Activated T-helper 1 cell treated with Interleukin-2 at 50 U/mL for 16 hours (primary cell): Measurements from ENCODE around the gene CYP4B1.

Experiments
- DNase-seq: peaks from one replicate; pipeline ENCODE4 v3.0.0-alpha.2; 2020; ENCODE audit warnings: low read depth

Gene CYP4B1

DNA sequence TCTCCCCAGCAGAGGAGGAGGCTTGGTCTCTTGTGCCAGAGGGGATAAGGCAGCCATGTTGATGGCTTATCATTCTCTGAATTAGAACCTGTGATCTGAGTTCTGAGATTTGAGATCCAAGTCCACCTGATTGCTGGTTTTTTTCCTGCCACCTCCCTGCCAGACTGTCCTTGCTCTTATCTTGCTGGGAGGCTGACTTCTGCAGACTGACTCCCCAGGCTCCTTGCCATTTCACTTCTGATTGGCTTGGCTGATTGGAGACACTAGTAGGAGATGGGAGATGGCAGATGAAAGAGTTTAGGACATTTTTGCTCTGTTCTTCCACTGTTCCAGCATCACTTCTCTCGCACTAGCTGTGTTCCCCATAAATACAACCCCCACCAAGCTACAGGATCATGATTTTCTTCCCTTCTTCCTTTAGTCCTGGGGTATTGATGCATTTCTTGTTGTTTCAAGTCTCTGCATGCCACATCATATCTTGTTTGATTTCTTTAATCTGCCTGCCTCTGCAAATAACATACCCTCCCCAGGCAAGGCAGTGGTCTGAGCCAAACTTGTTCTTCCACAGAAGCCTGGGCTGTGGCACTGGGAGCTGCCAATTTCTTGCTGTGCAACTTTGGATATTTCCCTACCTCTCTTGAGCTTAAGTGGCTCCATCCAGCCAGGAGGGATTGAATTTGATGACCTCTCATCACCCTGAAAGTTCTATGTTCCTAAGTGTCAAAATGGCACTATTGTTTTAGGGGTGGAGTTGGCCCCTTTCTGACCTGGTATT, 963 bp upstream of the CYP4B1 start:
- no peak for DNase-seq

DNA sequence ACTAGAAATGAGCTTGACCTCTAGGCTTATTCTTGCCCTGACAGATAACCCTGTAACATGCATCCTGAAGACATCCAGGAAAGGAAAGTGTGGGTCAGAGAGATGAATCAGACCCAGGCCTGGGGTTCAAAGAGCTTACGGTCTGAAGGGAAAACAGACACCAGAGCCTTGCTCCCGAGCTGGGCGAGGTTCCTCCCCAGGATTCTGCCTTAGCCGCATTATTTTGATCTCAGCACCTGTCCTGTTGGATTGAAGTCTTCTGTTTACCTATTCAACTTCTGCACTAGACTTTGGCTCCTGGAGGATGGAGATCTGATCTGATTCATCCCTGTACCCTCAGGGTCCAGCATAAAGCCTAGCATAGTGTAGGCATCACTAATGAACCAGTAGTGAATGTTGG, 1.9 kb downstream of the CYP4B1 start:
- no peak for DNase-seq

DNA sequence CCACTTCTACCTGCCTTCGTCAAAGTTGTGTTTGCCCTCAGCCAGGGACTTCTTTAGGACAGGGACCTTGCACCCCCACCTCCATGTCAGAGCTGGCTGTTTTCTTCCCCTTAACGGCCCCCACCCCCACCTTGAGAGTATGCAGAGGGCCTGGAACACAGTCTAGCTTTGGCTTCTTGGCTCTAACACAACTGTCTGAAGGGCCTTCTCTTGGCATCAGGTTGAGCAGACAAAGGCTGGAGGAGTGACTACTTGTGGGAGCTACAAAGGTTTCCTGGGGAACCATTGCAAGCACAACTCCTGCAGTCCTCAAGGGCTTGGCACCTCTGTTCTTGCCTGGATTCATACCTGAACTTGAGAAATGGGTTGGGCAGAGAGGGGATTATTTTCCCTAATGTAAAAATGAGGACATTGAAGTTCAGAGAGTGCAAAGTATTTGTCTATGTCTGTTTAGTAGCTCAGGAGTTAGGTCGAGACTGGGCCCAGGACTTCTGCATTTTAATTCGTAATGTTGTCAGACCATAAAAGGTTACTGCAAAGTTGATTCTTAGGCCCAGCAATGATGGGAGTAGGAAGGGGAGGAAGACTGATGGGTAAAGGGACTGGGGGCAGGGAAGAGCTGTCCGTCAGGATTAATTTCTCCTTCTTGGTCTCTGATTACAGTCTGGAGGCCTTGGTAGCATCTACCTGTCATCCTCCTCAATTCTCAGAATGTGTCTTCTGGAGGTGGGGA, 2.6 kb downstream of the CYP4B1 start:
- DNase-seq = no peak

DNA sequence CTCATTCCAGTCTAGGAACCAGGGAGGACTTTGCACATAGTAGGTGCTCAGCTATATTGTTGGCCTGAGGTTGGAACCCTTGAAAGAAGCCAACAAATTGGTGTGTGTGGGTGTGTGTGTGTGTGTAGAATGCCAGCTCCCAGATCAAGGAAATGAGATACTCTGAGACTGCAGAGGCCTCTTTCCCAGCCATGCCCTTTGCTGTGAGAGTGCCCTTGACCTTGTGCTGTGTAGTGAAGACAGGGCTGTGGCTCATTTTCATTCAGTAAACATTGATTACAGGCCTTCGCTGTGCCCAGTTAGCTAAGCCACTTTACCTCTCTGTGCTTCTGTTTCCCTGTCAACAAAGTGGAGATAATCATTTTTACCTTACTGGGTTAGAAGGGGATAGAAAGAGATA, 3.2 kb downstream of the CYP4B1 start:
- DNase-seq = no peak

DNA sequence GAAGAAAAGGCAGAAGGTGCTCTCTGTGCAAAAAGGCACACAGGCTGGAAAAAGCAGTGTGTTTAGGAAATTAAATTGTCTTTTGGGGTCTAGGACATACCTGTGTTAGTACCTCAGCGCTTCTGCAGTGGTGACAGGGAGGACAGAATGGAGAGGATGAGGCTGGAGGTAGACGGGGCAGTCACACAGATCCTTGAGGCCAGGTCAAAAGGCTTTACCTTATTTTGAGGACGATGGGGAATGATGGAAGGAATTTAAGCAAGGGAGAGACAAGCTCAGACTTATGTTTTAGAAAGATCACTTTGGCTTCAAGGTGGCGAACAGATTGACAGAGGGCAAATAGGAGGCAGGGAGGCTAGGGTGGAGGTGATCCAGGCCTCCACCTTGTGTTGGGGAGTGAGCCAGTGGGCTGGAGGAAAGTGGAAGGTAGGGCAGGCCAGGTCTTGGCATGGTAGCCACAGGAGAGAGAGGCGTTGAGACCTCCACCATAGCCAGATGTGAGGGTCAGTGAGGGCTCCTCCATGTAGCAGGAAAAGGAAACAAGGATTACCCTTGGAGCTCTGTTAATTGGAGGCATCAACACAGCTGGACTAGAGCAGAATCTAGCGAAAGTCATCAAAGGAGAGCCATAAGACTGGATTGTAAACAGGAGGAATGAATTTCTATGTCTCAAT, 4.2 kb downstream of the CYP4B1 start:
- no peak for DNase-seq

DNA sequence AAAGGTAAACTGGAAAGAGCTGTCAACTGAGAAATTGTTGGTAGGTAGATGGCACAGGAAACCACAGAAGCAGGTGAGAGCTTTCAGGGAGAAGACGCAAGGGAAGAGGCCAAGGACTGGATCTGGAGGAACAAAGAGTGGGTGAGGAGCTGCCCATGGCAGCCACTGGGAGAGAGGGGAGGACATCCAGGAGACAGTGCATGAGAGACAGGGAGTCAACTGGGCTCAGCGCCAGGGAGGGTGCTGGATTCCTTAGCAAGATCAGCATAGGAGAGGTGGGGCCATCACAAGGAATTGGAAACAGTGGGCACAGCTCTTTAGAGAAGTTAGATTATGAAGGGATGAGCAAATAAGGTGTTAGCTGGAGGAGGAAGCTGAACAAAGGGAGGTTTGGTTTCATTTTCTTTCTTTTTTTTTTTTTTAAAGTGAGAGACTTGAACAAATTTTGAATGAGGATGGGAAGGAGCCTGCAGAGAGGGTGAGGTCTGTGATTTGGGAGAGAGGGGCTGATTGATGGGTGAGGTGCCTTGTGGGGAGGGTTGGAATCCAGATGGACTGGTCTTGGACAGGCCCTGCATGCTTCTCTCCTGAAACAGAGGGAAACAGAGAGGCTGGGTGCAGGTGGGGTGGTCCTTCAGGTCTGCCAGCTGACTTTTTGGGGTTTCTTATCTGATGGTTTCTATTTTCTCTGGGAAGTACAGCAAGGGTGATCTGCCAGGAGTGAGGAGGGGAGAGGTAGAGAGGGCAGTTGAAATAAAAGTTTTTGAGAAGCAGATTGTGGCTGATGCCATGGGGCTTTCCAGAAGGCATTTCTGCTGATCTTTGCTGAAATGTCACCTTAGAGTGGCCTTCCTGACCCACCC, 5.4 kb downstream of the CYP4B1 start:
- no peak for DNase-seq

DNA sequence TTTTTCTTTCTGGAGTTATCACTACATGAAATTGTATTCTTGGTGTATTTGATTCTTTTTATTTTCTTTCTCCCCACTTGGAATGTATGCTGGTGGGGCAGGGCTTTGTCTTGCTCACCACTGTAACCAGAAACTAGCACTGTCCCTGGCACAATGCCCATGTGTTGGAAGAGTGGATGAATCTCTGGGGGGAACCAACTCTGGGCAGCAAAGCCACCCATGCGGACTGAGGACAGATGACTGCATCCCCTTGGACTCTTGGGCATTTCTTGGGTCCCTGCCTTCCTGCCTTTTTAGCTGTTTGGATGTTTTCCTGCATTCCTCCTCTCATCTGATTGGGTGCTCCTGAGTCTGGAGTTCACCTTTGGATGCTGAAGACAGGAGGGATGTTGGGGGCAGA, 6.1 kb downstream of the CYP4B1 start:
- no peak for DNase-seq

DNA sequence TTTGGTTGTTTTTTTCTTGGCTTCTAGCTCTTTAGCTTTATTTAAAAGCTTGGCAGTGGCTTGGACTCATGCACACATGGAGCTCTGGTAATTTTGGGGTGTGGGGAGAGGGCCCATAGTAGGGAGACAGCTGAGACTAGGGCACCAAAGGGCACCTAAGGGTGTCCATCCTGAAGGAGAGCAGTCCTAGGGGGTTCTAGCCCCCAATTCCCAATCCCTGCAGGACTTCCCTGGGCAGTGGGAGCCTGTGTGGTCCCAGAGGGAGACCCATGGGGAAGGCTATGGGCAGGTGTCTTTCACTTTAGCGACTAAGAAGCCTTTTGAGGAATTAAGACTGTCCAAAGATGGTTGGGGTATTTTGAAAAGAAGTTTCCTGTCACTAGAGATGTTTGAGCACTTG, 6.9 kb downstream of the CYP4B1 start:
- no peak for DNase-seq

DNA sequence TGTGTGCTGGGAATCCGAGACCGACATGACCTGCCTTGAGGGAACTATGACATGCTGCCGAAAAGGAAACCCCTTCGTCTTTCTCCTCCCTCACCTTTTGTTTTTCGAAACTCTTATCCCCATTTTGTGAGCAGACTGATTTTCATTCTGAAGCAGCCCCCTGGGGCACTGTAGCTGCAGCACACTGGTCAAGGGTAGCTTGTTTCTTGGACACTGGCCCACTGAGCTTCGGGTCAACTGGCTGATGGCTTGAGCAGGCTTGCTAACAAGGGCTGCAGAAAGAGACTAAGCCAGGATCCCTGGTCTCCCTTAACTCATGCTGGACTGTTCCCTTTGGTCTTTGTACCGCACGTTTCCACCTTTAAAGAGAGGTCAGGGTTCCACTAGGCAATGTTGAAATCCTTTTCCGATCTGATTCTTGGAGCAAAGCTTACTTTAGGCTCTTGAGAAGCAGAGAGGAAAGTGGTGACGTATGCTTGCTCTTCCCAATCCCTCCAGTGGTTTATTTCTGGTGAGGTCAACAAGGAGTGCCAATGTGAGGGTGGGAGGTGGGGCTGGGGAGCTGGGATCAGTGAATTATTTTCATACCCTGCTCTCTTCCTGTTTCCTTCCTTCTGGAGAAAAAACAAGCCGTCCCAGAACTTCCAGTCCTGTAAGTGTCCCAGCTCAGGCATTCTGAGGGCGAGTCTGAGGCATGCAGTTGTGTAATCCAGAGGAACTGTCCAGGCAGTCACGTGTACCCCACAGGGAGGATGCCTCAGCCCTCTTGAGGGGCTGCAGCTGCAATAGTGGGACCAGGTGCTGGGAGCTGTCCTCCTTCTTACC, 7.6 kb downstream of the CYP4B1 start:
- no peak for DNase-seq

DNA sequence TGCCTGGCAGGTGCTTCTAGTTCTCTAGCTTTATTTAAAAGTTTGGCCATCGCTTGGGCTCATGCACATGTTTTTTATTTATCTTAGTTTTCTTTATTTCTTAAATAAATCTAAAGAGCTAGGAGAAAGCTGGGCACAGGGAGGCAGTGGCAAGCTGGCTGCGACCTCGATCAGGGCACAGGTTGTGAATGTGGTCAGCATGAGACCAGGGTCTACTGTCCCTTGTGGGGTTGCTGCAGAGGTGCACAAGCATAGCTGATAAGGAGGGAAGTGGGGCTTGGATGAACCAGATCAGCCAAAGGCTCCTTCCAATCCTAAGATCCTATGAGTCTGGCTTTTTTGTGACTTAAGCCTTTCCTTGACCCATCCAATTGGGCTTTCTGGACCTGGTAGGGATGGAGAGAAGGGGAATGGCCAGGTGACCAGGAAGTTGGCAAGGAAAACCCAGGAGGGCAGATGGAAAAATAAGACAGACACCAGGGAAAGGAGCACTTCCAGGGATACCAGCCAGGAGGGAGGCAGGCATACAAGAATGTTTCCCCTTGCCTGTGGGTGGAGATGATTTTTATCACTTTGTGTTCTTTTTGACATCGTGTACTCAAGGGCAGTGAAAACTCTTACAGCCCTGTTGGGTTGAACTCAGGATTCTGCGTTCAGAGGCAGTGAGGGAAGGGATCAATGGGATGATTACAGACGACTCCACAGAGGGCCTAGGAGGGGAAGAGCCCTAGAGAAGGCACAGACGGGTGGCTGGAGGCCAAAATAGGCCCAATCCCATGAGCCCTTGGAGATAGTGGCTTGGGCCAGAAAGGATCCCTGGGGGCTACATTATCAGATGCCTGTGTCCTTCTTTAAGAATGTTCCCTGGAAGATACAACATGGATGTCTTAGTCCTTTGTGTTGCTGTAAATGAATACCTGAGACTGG, 8.5 kb downstream of the CYP4B1 start:
- DNase-seq = no peak

DNA sequence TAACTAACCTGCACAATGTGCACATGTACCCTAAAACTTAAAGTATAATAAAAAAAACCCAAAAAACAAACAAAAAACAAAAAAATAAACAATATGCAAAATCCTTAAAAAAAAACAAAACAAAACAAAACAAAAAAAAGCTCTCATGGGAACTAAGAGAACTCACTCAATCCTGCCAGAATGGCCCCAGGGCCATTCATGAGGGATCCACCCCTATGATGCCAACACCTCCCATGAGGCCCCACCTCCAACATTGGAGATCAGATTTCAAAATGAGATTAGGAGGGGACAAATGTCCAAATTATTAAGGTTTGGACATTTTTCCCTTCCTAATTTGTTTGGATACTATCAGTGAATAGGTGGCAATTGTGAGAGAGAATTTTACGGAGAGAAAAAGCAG, 10.2 kb downstream of the CYP4B1 start:
- DNase-seq = no peak

DNA sequence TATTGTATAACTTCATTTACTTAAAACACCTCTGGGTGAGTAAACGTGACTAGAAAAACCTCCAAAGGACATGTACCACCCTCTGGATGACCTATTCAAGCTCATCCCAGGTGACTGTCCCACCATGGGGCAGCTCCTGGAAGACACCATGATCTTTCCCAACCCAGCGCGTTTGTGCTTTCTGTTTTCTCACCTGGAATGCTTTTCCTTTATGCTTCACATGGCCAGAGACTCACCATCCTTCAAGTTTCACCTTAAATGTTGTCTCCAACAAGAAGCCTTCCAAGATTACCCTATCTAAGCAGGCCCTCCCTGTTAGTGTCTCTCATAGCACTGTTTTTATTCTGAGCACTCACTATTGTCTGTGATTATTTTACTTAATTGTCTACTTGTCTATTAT, 11.1 kb downstream of the CYP4B1 start:
- no peak for DNase-seq

DNA sequence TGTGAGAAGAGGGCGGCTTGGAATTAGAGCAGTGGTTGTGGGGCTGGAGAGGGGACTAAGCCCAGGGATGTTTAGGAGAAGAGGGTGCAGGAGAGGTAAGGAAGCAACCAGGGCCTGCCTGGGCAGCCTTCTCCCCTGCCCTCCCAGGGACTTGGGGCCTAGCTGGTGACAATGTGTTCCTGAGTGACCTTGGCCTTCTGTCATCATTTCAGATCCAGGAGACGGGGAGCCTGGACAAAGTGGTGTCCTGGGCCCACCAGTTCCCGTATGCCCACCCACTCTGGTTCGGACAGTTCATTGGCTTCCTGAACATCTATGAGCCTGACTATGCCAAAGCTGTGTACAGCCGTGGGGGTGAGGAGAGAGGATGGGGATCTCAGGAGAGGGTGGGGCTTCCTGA, 11.8 kb downstream of the CYP4B1 start:
- DNase-seq = no peak

DNA sequence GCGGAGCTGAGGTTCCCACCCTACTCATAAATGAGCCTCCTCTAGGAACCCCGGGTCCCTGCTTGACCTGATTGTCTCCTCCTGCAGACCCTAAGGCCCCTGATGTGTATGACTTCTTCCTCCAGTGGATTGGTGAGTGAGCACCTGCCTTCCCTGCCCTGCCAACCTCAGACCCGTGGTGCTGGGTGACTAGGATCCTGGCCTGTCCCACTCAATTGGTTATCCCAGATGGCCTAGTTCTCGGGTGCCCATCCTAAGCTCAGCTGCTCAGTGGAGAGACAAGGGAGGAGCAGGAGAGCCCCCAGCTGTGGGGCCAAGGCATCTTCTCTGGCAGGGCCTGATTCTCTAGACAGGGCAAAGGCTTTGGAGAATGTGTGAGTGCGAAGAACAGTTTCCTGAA, 12.2 kb downstream of the CYP4B1 start:
- DNase-seq = no peak

DNA sequence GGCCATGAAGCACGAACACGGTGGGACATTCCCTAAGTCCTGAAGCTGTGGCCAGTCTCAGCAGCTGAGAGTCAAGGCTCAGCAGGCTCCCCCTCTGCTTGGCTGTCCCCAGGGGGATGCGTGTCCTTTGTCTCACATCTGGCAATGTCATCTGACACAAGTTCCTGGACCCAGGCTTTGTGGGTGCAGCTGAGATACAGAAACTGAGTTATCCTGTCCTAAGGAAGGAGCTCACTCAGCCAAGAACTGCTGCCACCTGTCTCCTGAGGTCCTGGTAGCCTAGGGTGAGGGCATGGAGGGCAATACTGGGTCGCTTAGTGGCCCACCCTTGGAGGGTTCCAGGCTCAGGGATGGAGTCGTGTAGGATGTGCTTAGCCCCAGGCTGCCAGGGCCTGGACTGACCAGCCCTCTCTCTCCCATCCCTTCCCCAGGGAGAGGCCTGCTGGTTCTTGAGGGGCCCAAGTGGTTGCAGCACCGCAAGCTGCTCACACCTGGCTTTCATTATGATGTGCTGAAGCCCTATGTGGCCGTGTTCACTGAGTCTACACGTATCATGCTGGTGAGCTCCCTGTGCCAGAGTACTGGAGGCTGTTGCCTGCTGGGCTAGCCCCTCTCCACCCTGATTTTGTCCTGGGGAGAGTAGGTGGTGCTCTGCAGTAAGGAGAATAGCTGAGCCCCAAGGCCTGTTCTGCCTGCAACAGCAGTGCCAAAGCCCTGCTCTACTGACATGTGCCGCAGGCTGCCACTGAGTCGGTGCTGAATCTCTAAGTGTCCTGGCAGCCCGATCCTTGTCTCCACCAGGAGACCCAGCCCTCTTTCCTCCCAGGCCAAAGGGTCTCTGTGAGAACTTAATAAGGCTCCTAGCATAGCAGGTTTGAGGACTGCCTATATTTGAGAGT, 13.5 kb downstream of the CYP4B1 start:
- DNase-seq = no peak

DNA sequence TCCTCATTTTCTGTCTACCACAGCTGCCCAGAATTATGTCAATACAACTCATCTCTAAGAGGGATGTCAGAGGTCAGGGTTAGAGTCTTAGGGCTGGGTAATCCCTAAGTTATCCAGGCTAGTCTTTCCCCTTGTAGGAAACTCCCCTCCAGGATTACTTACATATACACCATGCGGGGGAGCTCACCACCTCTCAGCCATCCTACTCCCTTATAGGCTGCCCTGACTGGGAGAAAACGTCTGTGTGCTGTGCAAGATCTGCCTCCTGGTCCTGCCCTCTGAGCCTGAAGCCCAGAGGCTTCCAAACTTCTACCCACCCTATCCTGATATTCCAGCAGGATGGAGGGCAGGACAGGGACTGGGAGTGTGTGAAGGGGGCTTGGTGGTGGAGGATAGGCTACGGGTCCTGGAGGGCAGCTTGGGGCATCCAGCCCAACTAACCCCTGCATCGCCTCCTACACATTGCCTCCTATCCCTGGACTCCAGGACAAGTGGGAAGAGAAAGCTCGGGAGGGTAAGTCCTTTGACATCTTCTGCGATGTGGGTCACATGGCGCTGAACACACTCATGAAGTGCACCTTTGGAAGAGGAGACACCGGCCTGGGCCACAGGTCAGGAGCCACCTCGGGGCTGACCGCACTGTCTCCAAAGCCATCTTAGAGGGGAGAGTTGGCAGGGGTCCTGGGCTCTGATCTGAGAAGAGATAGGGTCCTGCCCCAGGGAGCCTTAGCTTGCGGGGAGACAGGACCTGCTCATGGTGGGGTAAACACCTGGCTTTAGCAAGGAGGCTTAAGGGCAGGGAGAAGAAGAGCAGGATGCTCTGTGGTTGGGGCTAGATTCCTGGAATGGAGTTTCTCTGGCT, 14.4 kb downstream of the CYP4B1 start:
- DNase-seq = no peak

DNA sequence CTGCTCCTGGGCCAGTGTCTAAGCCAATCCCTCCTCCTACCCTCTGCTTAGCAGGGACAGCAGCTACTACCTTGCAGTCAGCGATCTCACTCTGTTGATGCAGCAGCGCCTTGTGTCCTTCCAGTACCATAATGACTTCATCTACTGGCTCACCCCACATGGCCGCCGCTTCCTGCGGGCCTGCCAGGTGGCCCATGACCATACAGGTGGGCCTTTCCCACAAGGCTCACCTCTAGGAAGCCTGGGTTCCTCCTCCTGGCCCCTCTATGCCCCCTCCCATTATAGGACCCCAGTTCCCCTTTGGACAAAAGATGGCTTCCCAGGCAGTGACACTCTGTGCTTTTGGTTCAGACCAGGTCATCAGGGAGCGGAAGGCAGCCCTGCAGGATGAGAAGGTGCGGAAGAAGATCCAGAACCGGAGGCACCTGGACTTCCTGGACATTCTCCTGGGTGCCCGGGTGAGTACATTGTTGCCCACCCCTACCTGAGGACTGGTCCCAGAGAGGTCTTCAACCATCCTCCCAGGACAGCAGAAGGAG, 15.1 kb downstream of the CYP4B1 start:
- no peak for DNase-seq

DNA sequence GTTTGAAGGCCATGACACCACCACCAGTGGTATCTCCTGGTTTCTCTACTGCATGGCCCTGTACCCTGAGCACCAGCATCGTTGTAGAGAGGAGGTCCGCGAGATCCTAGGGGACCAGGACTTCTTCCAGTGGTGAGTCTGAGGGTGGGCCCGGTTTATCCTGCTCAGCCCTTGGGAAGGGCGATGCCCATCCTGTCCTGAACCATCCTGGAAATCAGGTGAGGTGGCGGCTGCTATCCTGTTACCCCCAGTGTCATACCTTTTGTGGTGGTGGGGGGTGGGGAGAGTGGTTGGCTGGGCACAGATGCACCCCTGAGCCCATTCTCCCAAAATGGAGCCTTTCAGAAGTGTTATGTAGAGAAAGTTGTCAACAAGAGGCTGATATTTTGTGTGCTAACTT, 16.3 kb downstream of the CYP4B1 start:
- DNase-seq = no peak
